RWPE1 (cell line): ENCODE data around the gene FUT9.
"Not testable (repeated sequence)": the region's sequence is repeated elsewhere in the genome, so short reads cannot be mapped to it uniquely, and the experiment has no call there.

Experiments used
- CTCF ChIA-PET: fragments of 350-600 bp; sonication (Branson Sonifier 250); formaldehyde crosslinking; extraction: SDS; loops from one replicate; lab custom pipeline; 2021; lab: Yijun Ruan, JAX
- POLR2A ChIA-PET: fragments of 400-600 bp; formaldehyde crosslinking; extraction: SDS; loops from one replicate; lab custom pipeline; 2020; ENCODE audit warnings: antibody characterized with exemption; ENCODE audit not compliant: low non-redundant PET; lab: Yijun Ruan, JAX
- DNase-seq: peaks from one replicate; pipeline ENCODE4 v3.0.0; 2012; ENCODE audit warnings: low spot score
- H3K27ac ChIP-seq: fragments of 450-650 bp; 2 replicates; pipeline ENCODE4 v1.5.1; 2017
- CTCF ChIP-seq: fragments of 450-650 bp; conservative IDR thresholded peaks from 2 replicates; pipeline ENCODE4 v1.5.1; 2017; ENCODE audit warnings: low read depth, mild to moderate bottlenecking

FUT9 gene

GRCh38 chr6:96257751-96258150 lies 242.0 kb downstream of the FUT9 start:
- H3K27ac ChIP-seq: no peak overlapping the region
- no peak for TF ChIP-seq CTCF
- ChIA-PET POLR2A (no interaction called here), CTCF (no interaction called here)
- no peak for DNase-seq

DNA sequence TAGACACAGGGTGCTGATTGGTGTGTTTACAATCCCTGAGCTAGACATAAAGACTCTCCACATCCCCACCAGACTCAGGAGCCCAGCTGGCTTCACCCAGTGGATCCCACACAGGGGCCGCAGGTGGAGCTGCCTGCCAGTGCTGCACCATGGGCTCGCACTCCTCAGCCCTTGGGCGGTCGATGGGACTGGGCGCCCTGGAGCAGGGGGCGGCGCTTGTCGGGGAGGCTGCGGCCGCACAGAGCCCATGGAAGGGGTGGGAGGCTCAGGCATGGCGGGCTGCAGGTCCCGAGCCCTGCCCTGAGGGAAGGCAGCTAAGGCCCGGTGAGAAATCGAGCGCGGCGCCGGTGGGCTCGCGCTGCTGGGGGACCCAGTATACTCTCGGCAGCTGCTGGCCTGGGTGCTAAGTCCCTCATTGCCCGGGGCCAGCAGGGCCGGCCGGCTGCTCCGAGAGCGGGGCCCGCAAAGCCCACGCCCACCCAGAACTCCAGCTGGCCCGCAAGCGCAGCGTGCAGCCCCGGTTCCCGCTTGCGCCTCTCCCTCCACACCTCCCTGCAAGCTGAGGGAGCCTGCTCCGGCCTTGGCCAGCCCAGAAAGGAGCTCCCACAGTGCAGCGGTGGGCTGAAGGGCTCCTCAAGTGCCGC lies 245.1 kb downstream of the FUT9 start:
- H3K27ac ChIP-seq, CTCF ChIA-PET, POLR2A ChIA-PET, DNase-seq: not testable (repeated sequence)
